H1 (cell line): ENCODE data around the gene MRPS15. TPM values are rescaled to one million over a fixed set of nuclear protein-coding genes. Genes with fewer than 3 reads are reported as not detected.

Source experiments
- ASH2L ChIP-seq: fragments of 200-600, 300-600 bp; sonication (generic); IDR thresholded peaks from one replicate; pipeline ENCODE4 v1.7.1; 2017; ENCODE audit warnings: low read length
- CTBP2 ChIP-seq: IDR thresholded peaks from 2 replicates; pipeline ENCODE4 v1.7.0; 2011; ENCODE audit warnings: borderline replicate concordance, mild to moderate bottlenecking, moderate library complexity, mixed read lengths, low read length; ENCODE audit not compliant: insufficient read depth, insufficient read length
- JUN ChIP-seq: IDR thresholded peaks from 2 replicates; pipeline ENCODE4 v1.6.1; 2011; ENCODE audit warnings: low read depth, mild to moderate bottlenecking, improper control_type of control experiment, low read length
- SIX5 ChIP-seq: IDR thresholded peaks from 2 replicates; pipeline ENCODE4 v1.6.1; 2011; ENCODE audit warnings: mild to moderate bottlenecking, low read depth, low read length
- polyA plus RNA-seq, 7 experiments: library from polyadenylated mRNA; depleted of rRNA in 3 of 7; stranded (reverse) in 5 of 7; unstranded in 2 of 7; fragments of >200 nt in 5 of 7; fragments of 200-250 nt in 2 of 7; gene quantifications; 1 replicate in 5 of 7; 2 replicates in 1 of 7; 4 replicates in 1 of 7; pipeline versions ENCODE4 v1.2.1 to v1.2.3, GENCODE V29; 2011 to 2013; ENCODE audit warnings: missing spikeins in 2 of 7, mixed read lengths in 2 of 7
- total RNA-seq: library from RNA; stranded (reverse); fragmentation: NEBNext Ultra II Directional; extraction: Animal tissue kit (Norgen Biotek cat#: 25700); gene quantifications from 2 replicates; pipeline ENCODE4 v1.2.1, GENCODE V29; 2021
- TF ChIP-seq, protein P1 (sequence below): fragments of 300-600 bp; sonication (generic); IDR thresholded peaks from 2 replicates; pipeline ENCODE4 v1.7.1; 2012; ENCODE audit warnings: low read length, moderate library complexity, mild to moderate bottlenecking, inconsistent platforms; ENCODE audit not compliant: insufficient replicate concordance

Gene MRPS15
- total and polyA plus RNA-seq, 2 of the 8 experiments (the other 6 are each of a cell fraction or from before 2014, with no cell fraction given), result 53.6 to 129 TPM

DNA sequence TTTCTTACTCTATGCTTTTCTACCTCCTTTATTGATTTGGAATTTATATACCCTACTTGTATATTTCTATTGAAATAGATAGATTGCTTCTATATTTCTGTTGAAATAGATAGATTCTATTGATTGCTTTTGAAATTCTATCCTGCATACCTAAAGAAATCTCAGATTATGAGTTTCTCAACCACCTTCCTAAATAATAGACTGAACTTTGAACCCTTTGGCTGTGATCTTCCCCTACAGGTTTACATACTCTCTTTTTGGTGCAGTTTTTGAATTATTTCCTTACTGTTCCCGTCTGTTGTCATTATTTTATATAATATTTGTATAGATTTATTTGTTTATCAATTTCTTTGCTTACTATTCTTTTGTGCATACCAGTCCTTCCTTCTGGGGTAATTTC is 39.0 kb upstream of the MRPS15 start (continued):
- TF ChIP-seq, protein P1, sequence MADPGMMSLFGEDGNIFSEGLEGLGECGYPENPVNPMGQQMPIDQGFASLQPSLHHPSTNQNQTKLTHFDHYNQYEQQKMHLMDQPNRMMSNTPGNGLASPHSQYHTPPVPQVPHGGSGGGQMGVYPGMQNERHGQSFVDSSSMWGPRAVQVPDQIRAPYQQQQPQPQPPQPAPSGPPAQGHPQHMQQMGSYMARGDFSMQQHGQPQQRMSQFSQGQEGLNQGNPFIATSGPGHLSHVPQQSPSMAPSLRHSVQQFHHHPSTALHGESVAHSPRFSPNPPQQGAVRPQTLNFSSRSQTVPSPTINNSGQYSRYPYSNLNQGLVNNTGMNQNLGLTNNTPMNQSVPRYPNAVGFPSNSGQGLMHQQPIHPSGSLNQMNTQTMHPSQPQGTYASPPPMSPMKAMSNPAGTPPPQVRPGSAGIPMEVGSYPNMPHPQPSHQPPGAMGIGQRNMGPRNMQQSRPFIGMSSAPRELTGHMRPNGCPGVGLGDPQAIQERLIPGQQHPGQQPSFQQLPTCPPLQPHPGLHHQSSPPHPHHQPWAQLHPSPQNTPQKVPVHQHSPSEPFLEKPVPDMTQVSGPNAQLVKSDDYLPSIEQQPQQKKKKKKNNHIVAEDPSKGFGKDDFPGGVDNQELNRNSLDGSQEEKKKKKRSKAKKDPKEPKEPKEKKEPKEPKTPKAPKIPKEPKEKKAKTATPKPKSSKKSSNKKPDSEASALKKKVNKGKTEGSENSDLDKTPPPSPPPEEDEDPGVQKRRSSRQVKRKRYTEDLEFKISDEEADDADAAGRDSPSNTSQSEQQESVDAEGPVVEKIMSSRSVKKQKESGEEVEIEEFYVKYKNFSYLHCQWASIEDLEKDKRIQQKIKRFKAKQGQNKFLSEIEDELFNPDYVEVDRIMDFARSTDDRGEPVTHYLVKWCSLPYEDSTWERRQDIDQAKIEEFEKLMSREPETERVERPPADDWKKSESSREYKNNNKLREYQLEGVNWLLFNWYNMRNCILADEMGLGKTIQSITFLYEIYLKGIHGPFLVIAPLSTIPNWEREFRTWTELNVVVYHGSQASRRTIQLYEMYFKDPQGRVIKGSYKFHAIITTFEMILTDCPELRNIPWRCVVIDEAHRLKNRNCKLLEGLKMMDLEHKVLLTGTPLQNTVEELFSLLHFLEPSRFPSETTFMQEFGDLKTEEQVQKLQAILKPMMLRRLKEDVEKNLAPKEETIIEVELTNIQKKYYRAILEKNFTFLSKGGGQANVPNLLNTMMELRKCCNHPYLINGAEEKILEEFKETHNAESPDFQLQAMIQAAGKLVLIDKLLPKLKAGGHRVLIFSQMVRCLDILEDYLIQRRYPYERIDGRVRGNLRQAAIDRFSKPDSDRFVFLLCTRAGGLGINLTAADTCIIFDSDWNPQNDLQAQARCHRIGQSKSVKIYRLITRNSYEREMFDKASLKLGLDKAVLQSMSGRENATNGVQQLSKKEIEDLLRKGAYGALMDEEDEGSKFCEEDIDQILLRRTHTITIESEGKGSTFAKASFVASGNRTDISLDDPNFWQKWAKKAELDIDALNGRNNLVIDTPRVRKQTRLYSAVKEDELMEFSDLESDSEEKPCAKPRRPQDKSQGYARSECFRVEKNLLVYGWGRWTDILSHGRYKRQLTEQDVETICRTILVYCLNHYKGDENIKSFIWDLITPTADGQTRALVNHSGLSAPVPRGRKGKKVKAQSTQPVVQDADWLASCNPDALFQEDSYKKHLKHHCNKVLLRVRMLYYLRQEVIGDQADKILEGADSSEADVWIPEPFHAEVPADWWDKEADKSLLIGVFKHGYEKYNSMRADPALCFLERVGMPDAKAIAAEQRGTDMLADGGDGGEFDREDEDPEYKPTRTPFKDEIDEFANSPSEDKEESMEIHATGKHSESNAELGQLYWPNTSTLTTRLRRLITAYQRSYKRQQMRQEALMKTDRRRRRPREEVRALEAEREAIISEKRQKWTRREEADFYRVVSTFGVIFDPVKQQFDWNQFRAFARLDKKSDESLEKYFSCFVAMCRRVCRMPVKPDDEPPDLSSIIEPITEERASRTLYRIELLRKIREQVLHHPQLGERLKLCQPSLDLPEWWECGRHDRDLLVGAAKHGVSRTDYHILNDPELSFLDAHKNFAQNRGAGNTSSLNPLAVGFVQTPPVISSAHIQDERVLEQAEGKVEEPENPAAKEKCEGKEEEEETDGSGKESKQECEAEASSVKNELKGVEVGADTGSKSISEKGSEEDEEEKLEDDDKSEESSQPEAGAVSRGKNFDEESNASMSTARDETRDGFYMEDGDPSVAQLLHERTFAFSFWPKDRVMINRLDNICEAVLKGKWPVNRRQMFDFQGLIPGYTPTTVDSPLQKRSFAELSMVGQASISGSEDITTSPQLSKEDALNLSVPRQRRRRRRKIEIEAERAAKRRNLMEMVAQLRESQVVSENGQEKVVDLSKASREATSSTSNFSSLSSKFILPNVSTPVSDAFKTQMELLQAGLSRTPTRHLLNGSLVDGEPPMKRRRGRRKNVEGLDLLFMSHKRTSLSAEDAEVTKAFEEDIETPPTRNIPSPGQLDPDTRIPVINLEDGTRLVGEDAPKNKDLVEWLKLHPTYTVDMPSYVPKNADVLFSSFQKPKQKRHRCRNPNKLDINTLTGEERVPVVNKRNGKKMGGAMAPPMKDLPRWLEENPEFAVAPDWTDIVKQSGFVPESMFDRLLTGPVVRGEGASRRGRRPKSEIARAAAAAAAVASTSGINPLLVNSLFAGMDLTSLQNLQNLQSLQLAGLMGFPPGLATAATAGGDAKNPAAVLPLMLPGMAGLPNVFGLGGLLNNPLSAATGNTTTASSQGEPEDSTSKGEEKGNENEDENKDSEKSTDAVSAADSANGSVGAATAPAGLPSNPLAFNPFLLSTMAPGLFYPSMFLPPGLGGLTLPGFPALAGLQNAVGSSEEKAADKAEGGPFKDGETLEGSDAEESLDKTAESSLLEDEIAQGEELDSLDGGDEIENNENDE, result no peak
- TF ChIP-seq JUN (no peak), SIX5 (no peak), CTBP2 (no peak), ASH2L (no peak)
